GM12875 (cell line): ENCODE results near the gene CCNL1.
"Not testable (repeated sequence)": the region's sequence is repeated elsewhere in the genome, so short reads cannot be mapped to it uniquely, and the experiment has no call there.

Experiments used
- H3K4me3 ChIP-seq: one replicate; pipeline ENCODE4 v1.5.1; 2011; ENCODE audit warnings: low read depth, low read length, control low read depth
- CTCF ChIP-seq: IDR thresholded peaks from 2 replicates; pipeline ENCODE4 v1.5.1; 2011; ENCODE audit warnings: low read depth, mild to moderate bottlenecking, control low read depth, inconsistent platforms, low read length, moderate library complexity, borderline replicate concordance; ENCODE audit not compliant: insufficient read depth

Gene CCNL1

GRCh38 chr3:157166561-157166960 is 6.6 kb upstream of the CCNL1 start:
- TF ChIP-seq CTCF: no peak
- H3K4me3 ChIP-seq: no peak overlapping the region

GRCh38 chr3:157166115-157166514 is 6.2 kb upstream of the CCNL1 start:
- H3K4me3 ChIP-seq: no peak overlapping the region
- TF ChIP-seq CTCF: no peak

- no peak overlapping the region for H3K4me3 ChIP-seq
- TF ChIP-seq CTCF: no peak
These were observed 3.4 kb upstream of the CCNL1 start for GRCh38 chr3:157163217-157163953.

- H3K4me3 ChIP-seq: not testable (repeated sequence)
- TF ChIP-seq CTCF: peak; percentile 45; the same call in 1 of the 2 replicates
These were observed 2.7 kb upstream of the CCNL1 start for GRCh38 chr3:157162620-157163019.

- TF ChIP-seq CTCF: no peak
- H3K4me3 ChIP-seq: peak overlapping the region; percentile 98
These were observed 894 bp upstream of the CCNL1 start for GRCh38 chr3:157160658-157161424.

- H3K4me3 ChIP-seq: peak overlapping the region; percentile 98
- 0 out of 2 replicates have a peak, but pooled peaks have one; percentile 13 for TF ChIP-seq CTCF
These were observed 748 bp downstream of the CCNL1 start for GRCh38 chr3:157159037-157159761.

- no peak overlapping the region for H3K4me3 ChIP-seq
- no peak for TF ChIP-seq CTCF
These were observed 2.1 kb downstream of the CCNL1 start for GRCh38 chr3:157157836-157158235.
